ENCODE data around the gene SIM2.

SIM2 gene

GRCh38 chr21:36747815-36748383 lies 49.0 kb downstream of the SIM2 start:
- Histone ChIP-seq H3K9ac (no peak overlapping the region), H3K79me2 (no peaks in the 10 kb centered on the region), H3K4me2 (ENCODE audit: low read length) (no peak overlapping the region), H3K4me1 (no peaks in the 10 kb centered on the region), H3K9me3 (ENCODE audit: control insufficient read depth, low read length) (no peaks in the 10 kb centered on the region), H2AFZ (no peak overlapping the region), H3K4me3 (ENCODE audit: low read depth, low read length) (no peak overlapping the region), H3K27me3 (ENCODE audit: control insufficient read depth, insufficient read depth, low read length) (no peaks in the 10 kb centered on the region), H3K36me3 (ENCODE audit: control insufficient read depth, insufficient read depth, low read length) (no peaks in the 10 kb centered on the region), H3K27ac (no peak overlapping the region)
- TF ChIP-seq, protein P1, sequence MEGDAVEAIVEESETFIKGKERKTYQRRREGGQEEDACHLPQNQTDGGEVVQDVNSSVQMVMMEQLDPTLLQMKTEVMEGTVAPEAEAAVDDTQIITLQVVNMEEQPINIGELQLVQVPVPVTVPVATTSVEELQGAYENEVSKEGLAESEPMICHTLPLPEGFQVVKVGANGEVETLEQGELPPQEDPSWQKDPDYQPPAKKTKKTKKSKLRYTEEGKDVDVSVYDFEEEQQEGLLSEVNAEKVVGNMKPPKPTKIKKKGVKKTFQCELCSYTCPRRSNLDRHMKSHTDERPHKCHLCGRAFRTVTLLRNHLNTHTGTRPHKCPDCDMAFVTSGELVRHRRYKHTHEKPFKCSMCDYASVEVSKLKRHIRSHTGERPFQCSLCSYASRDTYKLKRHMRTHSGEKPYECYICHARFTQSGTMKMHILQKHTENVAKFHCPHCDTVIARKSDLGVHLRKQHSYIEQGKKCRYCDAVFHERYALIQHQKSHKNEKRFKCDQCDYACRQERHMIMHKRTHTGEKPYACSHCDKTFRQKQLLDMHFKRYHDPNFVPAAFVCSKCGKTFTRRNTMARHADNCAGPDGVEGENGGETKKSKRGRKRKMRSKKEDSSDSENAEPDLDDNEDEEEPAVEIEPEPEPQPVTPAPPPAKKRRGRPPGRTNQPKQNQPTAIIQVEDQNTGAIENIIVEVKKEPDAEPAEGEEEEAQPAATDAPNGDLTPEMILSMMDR (IDR thresholded peaks at IDR 0.05), result no peak

DNA sequence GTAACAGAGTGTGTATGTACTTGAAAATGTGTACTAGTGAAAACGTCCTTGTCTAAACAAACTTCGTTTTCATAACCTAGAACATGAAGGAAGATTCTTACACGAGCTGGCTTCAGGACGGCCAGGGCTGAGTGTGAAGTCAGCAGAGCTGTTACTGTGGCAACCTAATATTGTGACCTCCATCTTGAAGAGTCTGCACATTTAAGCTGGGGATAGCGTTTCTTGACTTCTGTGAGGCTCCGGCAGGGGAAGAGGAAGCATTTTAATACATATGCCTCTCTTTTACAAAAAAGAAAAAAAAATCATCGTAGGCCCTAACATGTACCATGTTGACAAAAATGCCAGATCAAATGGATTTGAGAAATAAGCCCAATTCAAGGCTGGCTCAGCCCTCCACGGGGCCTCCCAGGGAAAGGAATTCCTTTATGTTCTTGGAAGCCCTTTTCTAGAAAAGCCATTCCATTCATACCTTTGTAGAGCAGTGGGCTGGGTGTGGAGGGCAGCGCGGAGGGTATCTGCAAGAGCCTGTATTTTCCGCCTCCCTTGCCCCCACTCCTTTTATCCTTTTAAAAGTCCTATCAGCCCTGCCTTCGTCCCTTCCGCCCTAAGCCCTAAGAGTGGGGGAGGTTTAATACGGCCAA lies 51.1 kb downstream of the SIM2 start:
- Histone ChIP-seq H3K4me2 (ENCODE audit: low read length) (no peak overlapping the region), H3K27me3 (ENCODE audit: control insufficient read depth, insufficient read depth, low read length) (no peaks in the 10 kb centered on the region), H3K4me1 (no peaks in the 10 kb centered on the region), H3K4me3 (ENCODE audit: low read depth, low read length) (no peak overlapping the region), H3K9ac (no peak overlapping the region), H3K79me2 (no peaks in the 10 kb centered on the region), H2AFZ (no peak overlapping the region), H3K9me3 (ENCODE audit: control insufficient read depth, low read length) (no peaks in the 10 kb centered on the region), H3K36me3 (ENCODE audit: control insufficient read depth, insufficient read depth, low read length) (no peaks in the 10 kb centered on the region), H3K27ac (no peak overlapping the region)
- TF ChIP-seq, protein P1 (IDR thresholded peaks at IDR 0.05), result no peak

GRCh38 chr21:36750576-36750959 lies 51.7 kb downstream of the SIM2 start:
- no peak overlapping the region for H3K9ac ChIP-seq
- no peak overlapping the region for H3K4me2 ChIP-seq (ENCODE audit: low read length)
- no peak overlapping the region for H3K27ac ChIP-seq
- no peaks in the 10 kb centered on the region for H3K9me3 ChIP-seq (ENCODE audit: control insufficient read depth, low read length)
- H3K36me3 ChIP-seq (ENCODE audit: control insufficient read depth, insufficient read depth, low read length), result no peaks in the 10 kb centered on the region
- no peak overlapping the region for H3K4me3 ChIP-seq (ENCODE audit: low read depth, low read length)
- TF ChIP-seq, protein P1 (IDR thresholded peaks at IDR 0.05), result no peak
- H3K79me2 ChIP-seq, result no peaks in the 10 kb centered on the region
- no peak overlapping the region for H2AFZ ChIP-seq
- no peaks in the 10 kb centered on the region for H3K4me1 ChIP-seq
- no peaks in the 10 kb centered on the region for H3K27me3 ChIP-seq (ENCODE audit: control insufficient read depth, insufficient read depth, low read length)

DNA sequence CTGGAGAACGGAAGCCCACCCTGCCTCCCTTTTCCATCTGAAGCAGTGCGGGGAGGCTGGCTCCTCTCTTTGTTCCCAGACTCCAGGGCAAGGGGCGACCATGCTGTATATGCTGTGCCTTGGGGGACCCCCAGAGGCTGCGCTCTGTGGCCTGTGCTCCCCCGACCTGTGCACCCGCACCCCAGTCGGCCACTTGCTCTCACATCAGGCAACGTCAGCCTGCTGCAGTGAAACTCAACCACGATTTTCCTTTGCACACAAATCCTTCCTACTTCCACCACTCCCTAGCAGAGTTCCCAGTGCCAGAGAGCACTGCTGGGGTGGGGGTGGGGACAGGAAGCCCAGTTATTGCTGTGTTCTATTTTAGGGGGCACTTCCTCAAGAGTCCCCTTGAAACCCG lies 52.5 kb downstream of the SIM2 start:
- H2AFZ ChIP-seq, result no peak overlapping the region
- H3K4me1 ChIP-seq, result no peaks in the 10 kb centered on the region
- H3K4me3 ChIP-seq (ENCODE audit: low read depth, low read length), result no peak overlapping the region
- H3K9ac ChIP-seq, result no peak overlapping the region
- H3K4me2 ChIP-seq (ENCODE audit: low read length), result no peak overlapping the region
- no peaks in the 10 kb centered on the region for H3K9me3 ChIP-seq (ENCODE audit: control insufficient read depth, low read length)
- TF ChIP-seq, protein P1 (IDR thresholded peaks at IDR 0.05), result no peak
- H3K79me2 ChIP-seq, result no peaks in the 10 kb centered on the region
- H3K36me3 ChIP-seq (ENCODE audit: control insufficient read depth, insufficient read depth, low read length), result no peaks in the 10 kb centered on the region
- no peaks in the 10 kb centered on the region for H3K27me3 ChIP-seq (ENCODE audit: control insufficient read depth, insufficient read depth, low read length)
- no peak overlapping the region for H3K27ac ChIP-seq

DNA sequence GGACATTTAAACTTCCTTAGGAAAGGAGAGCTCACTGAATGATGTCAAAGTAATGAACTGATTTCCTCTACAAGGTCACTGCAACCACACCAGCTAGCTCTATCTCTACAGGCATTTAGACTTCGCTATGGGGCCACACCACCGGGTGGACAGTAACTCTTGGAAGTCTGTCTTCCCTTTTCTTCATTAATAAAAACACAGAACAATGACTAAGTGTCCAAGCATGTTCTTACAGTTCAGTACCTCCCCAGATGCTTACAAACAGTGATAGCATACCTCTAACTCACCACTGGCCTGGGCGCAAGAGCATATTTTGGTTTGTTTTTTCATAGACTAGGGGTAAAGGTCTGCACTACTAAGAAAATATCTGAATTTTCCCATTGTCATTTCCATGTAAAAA lies 54.6 kb downstream of the SIM2 start:
- Histone ChIP-seq H3K79me2 (no peaks in the 10 kb centered on the region), H2AFZ (no peak overlapping the region), H3K4me2 (ENCODE audit: low read length) (no peak overlapping the region), H3K9ac (no peak overlapping the region), H3K27me3 (ENCODE audit: control insufficient read depth, insufficient read depth, low read length) (no peaks in the 10 kb centered on the region), H3K27ac (no peak overlapping the region), H3K4me3 (ENCODE audit: low read depth, low read length) (no peak overlapping the region), H3K9me3 (ENCODE audit: control insufficient read depth, low read length) (no peaks in the 10 kb centered on the region), H3K36me3 (ENCODE audit: control insufficient read depth, insufficient read depth, low read length) (no peaks in the 10 kb centered on the region), H3K4me1 (no peaks in the 10 kb centered on the region)
- TF ChIP-seq, protein P1 (IDR thresholded peaks at IDR 0.05), result no peak

Measured in parathyroid adenoma (tissue), 2 donors.